Activated CD4-positive, alpha-beta memory T cell treated with anti-CD3 and anti-CD28 coated beads for 36 hours (primary cell): ENCODE results near the gene CHRNB1. TPM values are rescaled to one million over a fixed set of nuclear protein-coding genes. Genes with fewer than 3 reads are reported as not detected.

Experiments
- CTCF ChIA-PET: fragments of 350-600 bp; sonication (Branson Sonifier 250); formaldehyde crosslinking; loops from one replicate; lab custom pipeline; 2021; ENCODE audit warnings: antibody characterized with exemption, inconsistent platforms; lab: Charles Lee
- POLR2A ChIA-PET: fragments of 350-600 bp; sonication (Branson Sonifier 250); formaldehyde crosslinking; loops from one replicate; lab custom pipeline; 2021; ENCODE audit warnings: antibody characterized with exemption; lab: Charles Lee
- DNase-seq: peaks from one replicate; pipeline ENCODE4 v3.0.0-alpha.2; 2020
- H3K27ac Mint-ChIP-seq: one replicate; pipeline ENCODE4 v1.8.0; 2021; ENCODE audit warnings: mixed read lengths
- H3K27me3 Mint-ChIP-seq: one replicate; pipeline ENCODE4 v1.8.0; 2021; ENCODE audit warnings: mixed read lengths
- H3K36me3 Mint-ChIP-seq: one replicate; pipeline ENCODE4 v1.8.0; 2021; ENCODE audit warnings: mixed read lengths
- H3K4me1 Mint-ChIP-seq: one replicate; pipeline ENCODE4 v1.8.0; 2021; ENCODE audit warnings: low read depth, mixed read lengths
- H3K4me3 Mint-ChIP-seq: one replicate; pipeline ENCODE4 v1.8.0; 2021; ENCODE audit warnings: mild to moderate bottlenecking, mixed read lengths
- H3K9me3 Mint-ChIP-seq: one replicate; pipeline ENCODE4 v1.8.0; 2021; ENCODE audit warnings: mixed read lengths
- intact Hi-C: fragments of 100-400 bp; cut with micrococcal nuclease; formaldehyde crosslinking; loops from one replicate; pipeline ENCODE4 v1.15.1; 2023
- total RNA-seq, 2 experiments: library from RNA; stranded (reverse); gene quantifications; one replicate each; pipeline ENCODE4 v1.2.3, GENCODE V29; 2021

Gene CHRNB1
- 1 to 10 TPM; 7.7 to 8.5 TPM for total RNA-seq

GRCh38 chr17:7444682-7445618, at the start of gene CHRNB1:
Gene CHRNB1, plus strand, starts transcription at chr17:7445061. Its CDS starts 67 bp downstream, at chr17:7445128.
- Mint-ChIP-seq H3K27ac (no peak within 1 kb of the TSS), H3K4me1 (peaks cover 29% of the 10 kb centered on the region), H3K4me3 (peak within 1 kb of the TSS; percentile 53), H3K36me3 (peaks cover 4% of the 10 kb centered on the region), H3K9me3 (no peaks in the 10 kb centered on the region), H3K27me3 (peaks cover 51% of the 10 kb centered on the region)
- intact Hi-C loops, result loop anchor here (1.0 kb wide), 1 partner anchor 10 kb away; no protein-coding TSS in a partner anchor
- peak; percentile 13 for DNase-seq
- ChIA-PET CTCF (interaction anchor here (0.9 to 4.2 kb wide), 4 partner anchors 9 to 89 kb away, joined by 4 to 19 read pairs (median 5); partner anchors contain the start of gene TMEM102), POLR2A (interaction anchor here (1.2 kb wide), 1 partner anchor 9 kb away, joined by 3 read pairs; the partner anchor contains the start of gene TMEM102)

- ChIA-PET POLR2A (no interaction called here), CTCF (interaction anchor here (1.2 kb wide), 1 partner anchor 85 kb away, joined by 3 read pairs; the partner anchor contains the start of gene SLC35G6)
- DNase-seq, result no peak
These were observed 48.7 kb upstream of the CHRNB1 start for GRCh38 chr17:7396147-7396546.

GRCh38 chr17:7398612-7399011, 46.2 kb upstream of the CHRNB1 start:
- H3K27me3 Mint-ChIP-seq, result no peaks in the 10 kb centered on the region
- H3K4me1 Mint-ChIP-seq, result peaks cover 16% of the 10 kb centered on the region
- H3K36me3 Mint-ChIP-seq, result no peaks in the 10 kb centered on the region
- ChIA-PET POLR2A (no interaction called here), CTCF (interaction anchor here (0.8 to 2.0 kb wide), 3 partner anchors 38 to 67 kb away, joined by 3 to 7 read pairs (median 3); partner anchors contain the start of gene TMEM95)
- no peaks in the 10 kb centered on the region for H3K9me3 Mint-ChIP-seq
- no peak overlapping the region for H3K27ac Mint-ChIP-seq
- H3K4me3 Mint-ChIP-seq, result no peak overlapping the region
- no peak for DNase-seq
- intact Hi-C loops, result no loop called here

More at GRCh38 chr17:7396147-7396546, 48.7 kb upstream of the CHRNB1 start:
- Mint-ChIP-seq H3K27me3 (no peaks in the 10 kb centered on the region), H3K4me3 (peak overlapping the region; percentile 11), H3K9me3 (no peaks in the 10 kb centered on the region), H3K36me3 (peaks cover 16% of the 10 kb centered on the region), H3K27ac (no peak overlapping the region), H3K4me1 (peaks cover 25% of the 10 kb centered on the region)
- intact Hi-C loops, result no loop called here

GRCh38 chr17:7403043-7403726, 41.7 kb upstream of the CHRNB1 start:
- no peaks in the 10 kb centered on the region for H3K27me3 Mint-ChIP-seq
- no peaks in the 10 kb centered on the region for H3K9me3 Mint-ChIP-seq
- peak; percentile 37 for DNase-seq
- no peaks in the 10 kb centered on the region for H3K36me3 Mint-ChIP-seq
- H3K27ac Mint-ChIP-seq, result peak overlapping the region; percentile 92
- ChIA-PET CTCF (interaction anchor here (0.8 to 3.0 kb wide), 7 partner anchors 20 to 690 kb away, joined by 3 to 25 read pairs (median 3); partner anchors contain the start of genes SENP3 and TP53), POLR2A (interaction anchor here (1.1 to 1.5 kb wide), 6 partner anchors 8 to 284 kb away, joined by 3 to 8 read pairs (median 4); partner anchors contain the start of genes PLSCR3, POLR2A, TP53 and WRAP53)
- H3K4me1 Mint-ChIP-seq, result peaks cover 25% of the 10 kb centered on the region
- peak overlapping the region; percentile 97 for H3K4me3 Mint-ChIP-seq
- intact Hi-C loops, result loop anchor here (5.0 kb wide), 1 partner anchor 96 kb away; the partner anchor contains the start of gene EIF5A

GRCh38 chr17:7403727-7403976, 41.2 kb upstream of the CHRNB1 start:
- POLR2A ChIA-PET, result interaction anchor here (0.8 to 1.5 kb wide), 10 partner anchors 9 to 283 kb away, joined by 3 to 8 read pairs (median 4); partner anchors contain the start of genes PLSCR3, POLR2A, TP53 and WRAP53

GRCh38 chr17:7403977-7404736, 40.7 kb upstream of the CHRNB1 start, which contains the start of gene TMEM256:
Gene TMEM256, minus strand, starts transcription at chr17:7404097. Its CDS starts 13 bp downstream, at chr17:7404084.
- H3K4me3 Mint-ChIP-seq, result peak within 1 kb of the TSS; percentile 97
- peak within 1 kb of the TSS; percentile 92 for H3K27ac Mint-ChIP-seq
- POLR2A ChIA-PET, result interaction anchor here (0.7 to 1.5 kb wide), 11 partner anchors 9 to 283 kb away, joined by 3 to 8 read pairs (median 3); partner anchors contain the start of genes PLSCR3, POLR2A, TP53 and WRAP53
- intact Hi-C loops, result loop anchor here (1.0 to 5.0 kb wide), 7 partner anchors 10 to 284 kb away; partner anchors contain the start of genes EIF5A, PLSCR3, POLR2A and TMEM102
- CTCF ChIA-PET, result interaction anchor here (0.8 to 3.0 kb wide), 10 partner anchors 20 to 689 kb away, joined by 3 to 25 read pairs (median 3); partner anchors contain the start of genes SENP3 and TP53
- peak; percentile 99 for DNase-seq
- no peaks in the 10 kb centered on the region for H3K36me3 Mint-ChIP-seq
- H3K9me3 Mint-ChIP-seq, result no peaks in the 10 kb centered on the region
- H3K4me1 Mint-ChIP-seq, result peaks cover 25% of the 10 kb centered on the region
- H3K27me3 Mint-ChIP-seq, result no peaks in the 10 kb centered on the region

More at GRCh38 chr17:7403727-7403976, 41.2 kb upstream of the CHRNB1 start:
- Mint-ChIP-seq H3K4me1 (peaks cover 25% of the 10 kb centered on the region), H3K27ac (peak overlapping the region; percentile 92), H3K9me3 (no peaks in the 10 kb centered on the region), H3K36me3 (no peaks in the 10 kb centered on the region), H3K27me3 (no peaks in the 10 kb centered on the region), H3K4me3 (peak overlapping the region; percentile 97)
- intact Hi-C loops, result loop anchor here (5.0 kb wide), 1 partner anchor 96 kb away; the partner anchor contains the start of gene EIF5A
- CTCF ChIA-PET, result interaction anchor here (0.8 to 3.0 kb wide), 10 partner anchors 19 to 690 kb away, joined by 3 to 25 read pairs (median 3); partner anchors contain the start of genes SENP3 and TP53
- no peak for DNase-seq

GRCh38 chr17:7404737-7405349, 40.0 kb upstream of the CHRNB1 start:
- ChIA-PET CTCF (interaction anchor here (0.8 to 3.0 kb wide), 6 partner anchors 21 to 430 kb away, joined by 3 to 25 read pairs (median 4); partner anchors contain the start of genes SENP3 and TP53), POLR2A (interaction anchor here (0.7 to 1.5 kb wide), 7 partner anchors 10 to 282 kb away, joined by 3 to 8 read pairs (median 3); partner anchors contain the start of genes PLSCR3, TP53 and WRAP53)
- no peaks in the 10 kb centered on the region for H3K9me3 Mint-ChIP-seq
- no peaks in the 10 kb centered on the region for H3K27me3 Mint-ChIP-seq
- peak; percentile 78 for DNase-seq
- intact Hi-C loops, result loop anchor here (1.0 to 5.0 kb wide), 7 partner anchors 11 to 283 kb away; partner anchors contain the start of genes EIF5A, PLSCR3, POLR2A and TMEM102
- peak overlapping the region; percentile 92 for H3K27ac Mint-ChIP-seq
- H3K4me3 Mint-ChIP-seq, result peak overlapping the region; percentile 97
- no peaks in the 10 kb centered on the region for H3K36me3 Mint-ChIP-seq
- peaks cover 23% of the 10 kb centered on the region for H3K4me1 Mint-ChIP-seq

- DNase-seq, result no peak
- ChIA-PET CTCF (interaction anchor here (1.0 kb wide), 1 partner anchor 31 kb away, joined by 6 read pairs; no protein-coding TSS in a partner anchor), POLR2A (interaction anchor here (1.2 kb wide), 1 partner anchor 11 kb away, joined by 3 read pairs; the partner anchor contains the start of gene PLSCR3)
- peaks cover 23% of the 10 kb centered on the region for H3K4me1 Mint-ChIP-seq
- H3K4me3 Mint-ChIP-seq, result peak overlapping the region; percentile 76
- H3K36me3 Mint-ChIP-seq, result no peaks in the 10 kb centered on the region
- intact Hi-C loops, result loop anchor here (2.0 kb wide), 1 partner anchor 55 kb away; no protein-coding TSS in a partner anchor
- no peak overlapping the region for H3K27ac Mint-ChIP-seq
- no peaks in the 10 kb centered on the region for H3K9me3 Mint-ChIP-seq
- no peaks in the 10 kb centered on the region for H3K27me3 Mint-ChIP-seq
These were observed 39.3 kb upstream of the CHRNB1 start for GRCh38 chr17:7405350-7406234.

- H3K9me3 Mint-ChIP-seq, result no peaks in the 10 kb centered on the region
- H3K27ac Mint-ChIP-seq, result no peak overlapping the region
- intact Hi-C loops, result no loop called here
- H3K27me3 Mint-ChIP-seq, result no peaks in the 10 kb centered on the region
- ChIA-PET CTCF (interaction anchor here (1.0 kb wide), 1 partner anchor 31 kb away, joined by 6 read pairs; no protein-coding TSS in a partner anchor), POLR2A (interaction anchor here (1.2 kb wide), 1 partner anchor 12 kb away, joined by 3 read pairs; the partner anchor contains the start of gene PLSCR3)
- no peaks in the 10 kb centered on the region for H3K36me3 Mint-ChIP-seq
- no peak overlapping the region for H3K4me3 Mint-ChIP-seq
- DNase-seq, result no peak
- peaks cover 23% of the 10 kb centered on the region for H3K4me1 Mint-ChIP-seq
These were observed 38.5 kb upstream of the CHRNB1 start for GRCh38 chr17:7406235-7406825.
